ENCODE data around the gene JADE2. TPM values are rescaled to one million over a fixed set of nuclear protein-coding genes. Genes with fewer than 3 reads are reported as not detected.
A peak's percentile ranks its signal among the peaks of the same experiment; 100 is the strongest.
"Not testable (repeated sequence)": the region's sequence is repeated elsewhere in the genome, so short reads cannot be mapped to it uniquely, and the experiment has no call there.

JADE2 gene
- total and polyA plus RNA-seq, 4 donors = 12.4 to 53.5 (median 20.3) TPM

- Histone ChIP-seq H3K9me3 (ENCODE audit: control insufficient read depth in 4 of 4, insufficient read depth in 3 of 4, low read length in 3 of 4) (no peaks in the 10 kb centered on the region), H3K27me3 (ENCODE audit: control insufficient read depth in 3 of 3, insufficient read depth in 3 of 3, low read length in 2 of 3) (no peaks in the 10 kb centered on the region), H3K36me3 (ENCODE audit: control insufficient read depth in 4 of 4, insufficient read depth in 4 of 4, low read length in 4 of 4) (peaks cover 0 to 44% (median 22%) of the 10 kb centered on the region in 4 donors), H3K27ac (ENCODE audit: low read depth in 1 of 2, low read length in 1 of 2) (peak overlapping the region; percentile 78 to 82), H3K4me3 (no peak overlapping the region), H3K4me1 (ENCODE audit: control insufficient read depth in 5 of 5, insufficient read depth in 5 of 5, low read length in 5 of 5) (peaks cover 3 to 42% (median 4%) of the 10 kb centered on the region in 5 donors), H3K9ac (ENCODE audit: insufficient read depth in 1 of 2, low read length in 2 of 2) (no peak overlapping the region)
- no peak for DNase-seq
- ATAC-seq (ENCODE audit: insufficient read depth, low FRiP score) = no peak
- TF ChIP-seq CTCF (IDR thresholded peaks at IDR 0.05; ENCODE audit: control extremely low read depth, extremely low read depth) = no peak
- 61 to 63% methylated on average over 7 of the region's 7 CpGs for WGBS, 2 donors
Observed at GRCh38 chr5:134555223-134555889, 29.9 kb downstream of the JADE2 start.

GRCh38 chr5:134555890-134556311, 30.4 kb downstream of the JADE2 start:
- Histone ChIP-seq H3K4me1 (ENCODE audit: control insufficient read depth in 5 of 5, insufficient read depth in 5 of 5, low read length in 5 of 5) (peaks cover 3 to 38% (median 4%) of the 10 kb centered on the region in 5 donors), H3K27me3 (ENCODE audit: control insufficient read depth in 3 of 3, insufficient read depth in 3 of 3, low read length in 2 of 3) (no peaks in the 10 kb centered on the region), H3K36me3 (ENCODE audit: control insufficient read depth in 4 of 4, insufficient read depth in 4 of 4, low read length in 4 of 4) (peaks cover 0 to 45% (median 27%) of the 10 kb centered on the region in 4 donors), H3K9me3 (ENCODE audit: control insufficient read depth in 4 of 4, insufficient read depth in 3 of 4, low read length in 3 of 4) (no peaks in the 10 kb centered on the region), H3K4me3 (no peak overlapping the region), H3K9ac (ENCODE audit: insufficient read depth in 1 of 2, low read length in 2 of 2) (no peak overlapping the region), H3K27ac (ENCODE audit: low read depth in 1 of 2, low read length in 1 of 2) (peak overlapping the region; percentile 78 to 82)
- 16 to 24% methylated on average over 11 of the region's 11 CpGs for WGBS, 2 donors
- ATAC-seq (ENCODE audit: insufficient read depth, low FRiP score) = peak; percentile 2
- DNase-seq = peak; percentile 32 to 50 (median 41)
- no peak for TF ChIP-seq CTCF (IDR thresholded peaks at IDR 0.05; ENCODE audit: control extremely low read depth, extremely low read depth)

- H3K27ac ChIP-seq (ENCODE audit: low read depth in 1 of 2, low read length in 1 of 2); DNase-seq; H3K4me3 ChIP-seq; H3K27me3 ChIP-seq (ENCODE audit: control insufficient read depth in 3 of 3, insufficient read depth in 3 of 3, low read length in 2 of 3); H3K9me3 ChIP-seq (ENCODE audit: control insufficient read depth in 4 of 4, insufficient read depth in 3 of 4, low read length in 3 of 4); ATAC-seq (ENCODE audit: insufficient read depth, low FRiP score); H3K9ac ChIP-seq (ENCODE audit: insufficient read depth in 1 of 2, low read length in 2 of 2): not testable (repeated sequence)
- Histone ChIP-seq H3K36me3 (ENCODE audit: control insufficient read depth in 4 of 4, insufficient read depth in 4 of 4, low read length in 4 of 4) (peaks cover 0 to 51% (median 29%) of the 10 kb centered on the region in 4 donors), H3K4me1 (ENCODE audit: control insufficient read depth in 5 of 5, insufficient read depth in 5 of 5, low read length in 5 of 5) (peaks cover 3 to 38% (median 4%) of the 10 kb centered on the region in 5 donors)
- 94 to 96% methylated on average over 3 of the region's 3 CpGs for WGBS, 2 donors
Observed at GRCh38 chr5:134556588-134556987, 31.1 kb downstream of the JADE2 start.

- Histone ChIP-seq H3K9me3 (ENCODE audit: control insufficient read depth in 4 of 4, insufficient read depth in 3 of 4, low read length in 3 of 4) (no peaks in the 10 kb centered on the region), H3K4me1 (ENCODE audit: control insufficient read depth in 5 of 5, insufficient read depth in 5 of 5, low read length in 5 of 5) (peaks cover 3 to 39% (median 4%) of the 10 kb centered on the region in 5 donors), H3K4me3 (no peak overlapping the region), H3K27me3 (ENCODE audit: control insufficient read depth in 3 of 3, insufficient read depth in 3 of 3, low read length in 2 of 3) (no peaks in the 10 kb centered on the region), H3K27ac (ENCODE audit: low read depth in 1 of 2, low read length in 1 of 2) (no peak overlapping the region), H3K36me3 (ENCODE audit: control insufficient read depth in 4 of 4, insufficient read depth in 4 of 4, low read length in 4 of 4) (peaks cover 0 to 52% (median 28%) of the 10 kb centered on the region in 4 donors), H3K9ac (ENCODE audit: insufficient read depth in 1 of 2, low read length in 2 of 2) (no peak overlapping the region)
- DNase-seq (no peak), ATAC-seq (ENCODE audit: insufficient read depth, low FRiP score) (no peak)
- no peak for TF ChIP-seq CTCF (IDR thresholded peaks at IDR 0.05; ENCODE audit: control extremely low read depth, extremely low read depth)
Observed at GRCh38 chr5:134556994-134557393, 31.5 kb downstream of the JADE2 start.
